Lung microvascular endothelial cell (primary cell): Measurements from ENCODE around the gene FAM13C. TPM values are rescaled to one million over a fixed set of nuclear protein-coding genes. Genes with fewer than 3 reads are reported as not detected.

ENCODE experiments used
- DNase-seq, 2 donors: peaks; one replicate each; pipeline versions ENCODE4 v3.0.0 to v3.0.0-alpha.2; 2010; ENCODE audit warnings: low read depth in 2 of 2
- total RNA-seq: library from RNA; depleted of rRNA; stranded (reverse); fragments of >200 nt; gene quantifications from 2 replicates; pipeline ENCODE4 v1.2.1, GENCODE V29; 2014

Gene FAM13C
- total RNA-seq, 1 donor from 2014 or later = 0.20 TPM

DNA sequence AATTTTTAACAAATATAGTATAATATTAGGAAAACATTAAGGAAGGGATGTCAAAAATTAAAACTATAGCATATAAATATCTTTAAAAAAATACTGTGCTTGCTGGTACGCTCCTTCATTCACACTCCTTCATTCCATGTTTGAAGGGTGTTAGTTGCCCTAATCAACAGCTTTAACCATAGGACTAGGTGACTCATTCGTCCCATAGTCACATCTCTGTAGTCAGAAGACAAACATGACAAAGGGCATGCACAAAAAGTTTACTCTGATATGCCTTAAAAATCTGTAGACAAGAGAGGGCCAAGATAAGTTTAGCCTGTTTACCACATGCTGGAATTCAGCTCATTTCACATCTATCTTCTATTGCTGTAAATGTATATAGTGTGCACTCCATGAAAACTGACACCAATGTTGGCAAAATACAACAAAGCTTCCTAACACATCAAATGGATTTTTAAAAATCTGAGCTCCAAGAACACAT is 646 bp downstream of the FAM13C start:
- no peak for DNase-seq

DNA sequence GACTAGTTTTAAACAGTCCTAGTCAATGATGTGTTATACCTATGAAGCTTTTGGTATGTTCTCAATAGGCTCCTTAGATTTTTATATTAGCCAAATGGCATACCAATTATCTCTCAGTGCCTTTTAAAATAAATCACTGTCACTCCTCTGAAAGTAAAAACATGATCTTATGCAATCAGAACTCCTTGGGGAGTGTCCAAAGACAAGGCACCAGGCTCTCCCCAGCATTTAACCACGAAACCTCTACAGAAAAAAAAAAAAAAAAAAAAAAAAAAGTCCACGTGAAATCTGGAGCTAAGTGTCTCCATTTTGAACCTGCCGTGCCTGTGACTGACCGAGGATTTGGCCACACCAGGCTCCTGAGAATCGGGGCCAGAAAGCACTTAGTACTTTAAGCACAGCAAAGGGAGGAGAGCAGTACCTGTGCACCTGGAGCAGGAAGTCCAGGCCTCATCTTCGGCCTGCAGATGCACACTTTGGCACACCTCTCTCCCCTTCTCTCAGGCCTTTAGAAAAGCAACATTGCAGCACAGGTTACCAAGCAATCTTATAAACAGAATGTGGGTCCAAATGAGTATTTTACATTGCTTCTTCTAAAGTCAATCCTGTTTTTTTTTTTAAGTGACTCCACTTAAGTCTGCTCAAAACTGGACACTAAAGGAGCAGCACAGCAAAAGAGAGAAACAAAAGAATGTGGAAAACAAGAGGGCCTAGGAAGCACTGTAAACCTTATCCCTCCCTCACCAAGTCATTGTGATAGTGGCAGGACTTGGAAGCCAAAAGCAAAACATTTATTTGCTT is 1.5 kb downstream of the FAM13C start:
- DNase-seq = no peak

DNA sequence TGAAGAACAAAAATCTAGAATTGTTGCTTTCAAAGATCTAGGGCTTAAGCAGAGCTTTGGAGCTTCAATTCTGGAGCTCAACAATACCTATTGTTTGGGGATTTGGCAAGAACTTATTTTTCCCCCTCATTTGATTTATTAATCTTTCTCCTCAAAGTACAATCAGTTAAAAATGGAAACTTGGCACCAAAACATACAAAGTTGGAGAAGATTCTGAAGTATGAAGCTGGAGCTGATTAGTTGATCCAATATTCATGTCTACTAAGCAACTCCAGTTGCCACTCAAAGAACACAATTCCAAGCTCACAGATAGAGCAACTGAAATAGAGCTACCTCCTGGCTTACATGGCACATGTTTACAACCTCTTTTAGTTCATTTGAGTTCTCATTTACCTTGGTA is 3.8 kb downstream of the FAM13C start:
- DNase-seq = no peak

DNA sequence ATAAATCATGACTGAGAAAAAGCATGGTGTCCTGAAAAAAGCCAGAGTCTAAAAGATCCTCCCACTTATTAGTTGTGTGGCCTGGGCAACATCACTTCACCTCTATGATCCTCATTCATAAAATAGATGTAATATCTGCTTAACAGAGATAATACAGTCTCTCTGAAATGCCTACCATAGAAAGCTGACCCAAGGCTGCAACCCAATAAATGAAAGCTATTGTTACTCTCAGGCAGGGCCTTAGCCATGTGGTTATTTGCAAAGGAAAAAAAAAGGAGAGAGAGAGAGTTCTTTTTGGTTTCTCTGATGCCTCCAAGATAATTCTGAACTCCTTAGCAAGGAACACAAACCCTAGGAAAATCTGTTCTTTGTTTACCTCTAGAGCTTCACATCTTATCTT is 7.9 kb downstream of the FAM13C start:
- no peak for DNase-seq

DNA sequence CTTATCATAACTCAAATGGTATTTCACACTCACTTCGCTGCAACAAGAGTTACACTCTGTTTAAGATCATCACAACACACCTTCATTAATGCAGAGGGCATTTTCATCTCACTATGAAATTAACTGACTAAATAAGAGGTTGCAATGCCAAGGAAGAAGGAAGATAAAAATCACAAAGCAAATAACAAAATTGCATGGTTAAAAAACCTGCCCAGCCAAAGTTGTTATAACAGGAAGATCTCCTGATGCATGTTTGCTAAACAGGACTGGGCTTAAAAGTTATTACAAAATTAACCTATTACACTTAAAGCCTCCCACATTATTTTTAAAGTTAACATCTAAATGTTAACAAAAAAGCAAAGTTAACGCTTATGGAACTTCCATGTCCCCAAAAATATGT is 11.8 kb downstream of the FAM13C start:
- DNase-seq = no peak

DNA sequence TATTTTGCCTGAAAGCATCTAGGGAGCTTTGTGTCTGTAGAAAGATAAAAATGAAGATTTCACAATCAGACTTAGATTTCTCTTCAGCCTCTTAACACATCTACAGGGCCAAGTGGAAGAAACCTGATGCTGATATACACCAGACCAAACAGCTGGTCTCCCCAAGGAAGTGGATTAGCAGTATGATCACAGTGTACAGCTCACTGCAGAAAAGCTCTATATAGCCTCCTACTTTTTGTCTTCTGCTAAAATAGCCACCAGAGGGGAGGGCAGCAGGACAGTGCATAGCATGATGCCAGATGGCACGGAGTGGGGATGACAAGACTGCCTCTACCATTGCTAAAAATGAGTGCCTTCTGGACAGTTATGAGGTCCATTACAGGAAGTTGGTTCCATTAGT is 16.0 kb downstream of the FAM13C start:
- DNase-seq = no peak

DNA sequence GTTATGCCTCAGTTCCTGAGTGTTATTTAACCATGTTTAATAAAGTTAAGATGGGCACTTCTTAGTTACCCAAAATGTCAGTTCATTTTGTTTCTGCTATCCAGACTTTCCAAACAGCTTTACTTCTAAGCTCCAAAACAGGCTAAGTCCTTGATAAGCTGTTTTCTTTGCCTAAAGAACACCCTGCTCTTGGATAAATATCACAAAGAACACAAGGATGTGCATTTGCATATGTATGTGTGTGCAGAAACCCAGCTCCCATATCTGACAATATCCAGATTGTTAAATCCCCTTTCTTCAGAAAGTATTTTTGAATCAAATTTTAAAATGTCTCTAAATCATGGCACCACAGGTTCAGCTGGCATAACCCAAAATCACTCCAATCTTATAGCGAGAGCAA is 19.6 kb downstream of the FAM13C start:
- DNase-seq = no peak

DNA sequence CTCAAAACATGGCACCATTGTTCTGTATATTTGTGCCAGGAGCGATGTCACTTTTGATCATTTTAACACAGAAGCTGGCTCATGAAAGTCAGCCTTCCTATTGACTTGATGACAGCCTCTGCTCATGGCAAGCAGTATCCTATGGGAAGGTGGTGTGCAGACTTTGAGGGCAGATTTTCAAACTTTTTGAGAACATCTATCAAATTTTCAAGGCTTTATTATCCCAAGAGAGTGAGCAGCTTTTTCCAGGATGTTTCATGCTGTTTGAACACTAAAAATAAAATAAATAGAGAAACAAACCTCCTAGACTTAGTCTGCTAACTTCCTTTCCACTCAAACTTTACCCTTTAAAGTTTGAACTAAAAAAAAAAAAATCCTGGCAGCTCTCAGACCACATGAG is 20.3 kb downstream of the FAM13C start:
- no peak for DNase-seq

DNA sequence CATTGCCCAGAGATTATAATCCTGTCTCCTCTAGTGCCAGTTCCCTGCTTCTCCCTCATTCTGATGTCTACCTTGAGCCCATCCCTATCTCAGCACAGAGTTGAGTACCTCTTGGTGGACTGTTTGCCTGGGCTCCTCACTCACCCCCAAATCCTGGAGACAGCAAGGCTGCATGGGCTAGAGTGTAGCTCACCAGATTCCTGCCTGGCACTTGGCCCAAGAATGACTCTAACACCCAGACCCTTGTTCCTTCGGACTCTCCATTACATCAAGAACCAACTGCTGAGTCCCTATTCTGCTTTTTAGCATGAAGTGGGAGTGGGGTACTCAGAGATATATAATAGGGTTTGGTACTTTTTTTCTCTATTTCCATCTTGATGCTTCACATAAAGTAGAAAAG is 22.1 kb downstream of the FAM13C start:
- DNase-seq = no peak

DNA sequence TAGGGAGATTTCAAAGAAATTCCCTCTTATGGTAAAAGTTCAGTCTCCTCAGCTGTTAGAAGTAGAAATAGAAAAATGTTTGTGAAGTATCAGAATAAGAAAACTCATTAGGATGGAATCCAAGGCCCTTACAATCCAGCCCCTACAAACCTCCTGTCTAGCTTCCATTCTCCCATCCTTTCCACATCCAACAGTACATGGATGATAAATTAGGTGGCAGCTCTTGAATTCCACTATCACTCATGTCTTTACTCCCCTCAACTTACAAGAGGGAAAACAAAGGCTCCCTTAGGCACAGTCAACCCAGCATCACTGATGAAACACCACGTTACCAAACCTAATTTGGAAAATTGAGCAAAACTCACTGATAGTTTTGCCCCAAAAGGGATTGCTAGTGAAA is 23.0 kb downstream of the FAM13C start:
- no peak for DNase-seq

DNA sequence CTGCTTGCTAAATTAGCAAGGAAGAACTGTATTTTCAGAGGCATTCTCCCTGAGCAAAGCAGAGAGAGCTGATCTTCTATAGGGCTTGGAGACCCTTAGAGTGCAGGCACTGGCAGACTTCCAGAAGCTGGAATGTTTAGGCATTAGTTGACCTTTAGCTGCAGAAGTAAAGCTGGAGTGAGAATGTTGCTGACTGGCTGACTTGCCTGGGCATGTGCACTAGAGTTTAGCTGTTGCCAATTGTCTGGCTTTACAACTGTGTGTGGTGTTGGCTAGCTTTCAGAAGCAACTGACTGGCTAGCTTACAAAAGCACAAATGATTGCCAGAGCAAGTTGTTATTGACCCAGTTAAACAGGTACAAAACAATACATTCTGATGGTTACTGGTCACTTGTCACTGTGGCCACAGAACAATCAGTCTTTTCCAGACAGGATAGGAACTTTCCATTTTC is 25.1 kb downstream of the FAM13C start:
- DNase-seq = peak in 1 of 2 donors; percentile 30

DNA sequence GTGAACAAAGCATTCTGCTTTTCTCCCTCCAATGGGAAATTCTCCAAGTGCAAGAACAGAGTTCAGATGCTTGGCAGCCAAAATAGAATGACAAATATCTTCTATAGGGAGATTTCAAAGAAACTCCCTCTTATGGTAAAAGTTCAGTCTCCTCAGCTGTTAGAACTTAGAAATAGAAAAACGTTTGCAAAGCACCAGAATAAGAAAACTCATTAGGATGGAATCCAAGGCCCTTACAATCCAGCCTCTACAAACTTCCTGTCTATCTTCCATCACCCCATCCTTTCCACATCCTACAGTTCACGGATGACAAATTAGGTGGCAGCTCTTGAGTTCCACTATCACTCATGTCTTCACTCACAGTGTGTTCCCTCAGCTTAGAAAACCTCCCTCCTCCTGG is 25.7 kb downstream of the FAM13C start:
- no peak for DNase-seq

DNA sequence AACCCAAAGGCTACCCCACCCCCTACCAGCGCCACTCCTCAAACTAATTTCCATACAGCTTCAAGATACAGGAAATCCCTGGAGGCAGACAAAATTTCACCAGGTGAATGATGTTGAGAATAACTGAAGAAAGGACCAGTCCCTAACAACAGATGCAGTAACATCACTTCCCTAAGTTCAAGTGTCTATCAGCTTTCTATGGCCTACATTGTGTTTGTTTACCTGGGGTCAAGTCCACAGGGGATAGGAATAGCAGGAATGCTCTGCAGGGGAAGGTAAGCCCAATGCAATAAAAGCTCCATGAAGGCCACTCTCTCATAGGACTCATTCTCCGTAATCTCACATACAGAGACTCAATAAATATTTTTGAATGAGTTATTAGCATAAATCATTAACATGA is 26.9 kb downstream of the FAM13C start:
- DNase-seq = no peak

DNA sequence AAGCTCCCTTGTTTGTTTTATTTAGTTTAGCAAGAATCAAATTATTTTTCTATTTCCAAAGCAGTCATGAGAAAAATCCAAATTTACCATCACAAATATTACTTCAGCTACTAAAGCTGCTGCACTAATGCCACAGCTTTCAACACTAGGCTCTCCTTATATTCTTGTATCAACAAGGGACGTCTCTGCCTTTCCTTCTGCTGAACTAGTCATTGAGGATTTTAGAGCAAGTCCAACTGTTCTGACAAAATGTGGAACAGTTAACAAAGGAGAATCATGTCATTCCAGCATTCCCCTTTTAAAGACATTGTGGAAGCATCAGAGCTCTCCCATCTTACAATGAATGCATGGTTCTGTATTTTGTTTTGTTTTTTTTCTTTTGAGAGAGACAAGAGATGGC is 28.6 kb downstream of the FAM13C start:
- DNase-seq = no peak

DNA sequence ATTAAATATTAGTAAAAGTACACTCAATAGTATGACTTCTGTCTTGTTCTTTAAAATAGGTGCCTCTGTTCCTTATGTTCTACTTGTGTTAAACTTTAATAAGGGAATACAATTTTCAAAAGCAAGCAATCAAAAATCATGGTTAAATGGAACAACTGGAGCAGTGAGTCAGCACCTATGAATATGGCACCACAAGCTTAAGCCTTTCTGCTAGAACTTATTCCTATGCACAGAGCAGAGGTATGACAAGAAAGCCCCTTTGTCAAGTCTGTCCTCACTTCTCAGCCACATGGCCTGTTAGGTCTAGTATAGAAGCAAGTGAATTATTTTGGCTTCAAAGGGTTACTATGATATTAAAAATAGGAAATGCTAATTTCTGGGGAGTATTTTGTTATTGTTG is 29.8 kb downstream of the FAM13C start:
- DNase-seq = no peak

DNA sequence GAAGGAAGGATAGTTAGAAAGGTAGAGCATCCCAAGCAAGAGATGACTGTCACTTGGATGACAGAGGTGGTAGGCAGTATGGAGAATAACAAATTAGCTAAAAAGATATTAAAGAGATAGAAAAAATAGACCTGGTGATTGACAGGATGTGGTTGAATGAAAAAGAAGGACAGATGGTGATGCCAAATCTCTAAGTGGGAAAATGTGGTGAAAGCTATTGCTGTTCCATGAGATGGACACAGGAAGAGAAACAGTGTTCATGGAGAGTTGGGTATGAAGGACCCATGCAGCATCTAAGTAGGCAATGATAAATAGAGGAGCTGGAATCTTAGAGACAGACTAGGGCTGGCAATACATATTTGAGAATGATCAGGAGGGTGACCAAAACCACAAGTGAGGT is 30.7 kb downstream of the FAM13C start:
- DNase-seq = no peak

DNA sequence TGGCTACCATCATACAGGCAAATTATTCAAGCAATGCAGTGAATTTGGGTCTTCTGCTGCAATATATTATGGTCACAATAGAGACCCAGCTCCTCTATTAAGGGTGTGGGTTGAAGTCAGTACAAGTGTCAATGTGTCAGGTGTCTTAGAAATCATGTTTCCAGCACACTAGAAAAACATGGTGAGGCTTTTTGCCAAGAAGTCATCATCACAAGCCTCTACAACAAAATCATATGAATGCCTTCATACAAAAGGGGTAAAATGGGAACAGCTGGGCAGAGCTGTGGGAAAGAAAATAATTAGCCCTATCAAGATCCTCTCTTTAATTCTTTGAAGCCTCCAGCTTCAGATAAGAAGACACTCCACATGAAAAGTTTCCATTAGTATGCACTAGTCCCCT is 37.2 kb downstream of the FAM13C start:
- DNase-seq = no peak

DNA sequence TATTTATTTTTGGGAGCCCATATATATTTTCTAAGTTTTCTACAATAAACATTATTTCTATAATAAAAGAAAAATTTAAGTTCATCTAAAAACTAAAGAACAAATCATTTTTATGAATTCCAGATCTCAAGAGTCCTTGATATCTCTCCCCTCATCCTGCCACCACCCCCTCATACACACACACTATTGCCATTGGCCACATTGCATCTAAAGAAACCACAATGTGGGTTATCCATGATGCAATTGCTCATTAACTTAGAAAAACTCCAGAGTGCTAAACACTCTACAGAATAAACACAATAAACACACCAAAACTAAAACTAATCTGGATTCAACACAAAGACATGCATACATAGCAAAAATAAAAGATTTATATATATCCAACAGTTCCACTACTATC is 37.8 kb downstream of the FAM13C start:
- DNase-seq = no peak

DNA sequence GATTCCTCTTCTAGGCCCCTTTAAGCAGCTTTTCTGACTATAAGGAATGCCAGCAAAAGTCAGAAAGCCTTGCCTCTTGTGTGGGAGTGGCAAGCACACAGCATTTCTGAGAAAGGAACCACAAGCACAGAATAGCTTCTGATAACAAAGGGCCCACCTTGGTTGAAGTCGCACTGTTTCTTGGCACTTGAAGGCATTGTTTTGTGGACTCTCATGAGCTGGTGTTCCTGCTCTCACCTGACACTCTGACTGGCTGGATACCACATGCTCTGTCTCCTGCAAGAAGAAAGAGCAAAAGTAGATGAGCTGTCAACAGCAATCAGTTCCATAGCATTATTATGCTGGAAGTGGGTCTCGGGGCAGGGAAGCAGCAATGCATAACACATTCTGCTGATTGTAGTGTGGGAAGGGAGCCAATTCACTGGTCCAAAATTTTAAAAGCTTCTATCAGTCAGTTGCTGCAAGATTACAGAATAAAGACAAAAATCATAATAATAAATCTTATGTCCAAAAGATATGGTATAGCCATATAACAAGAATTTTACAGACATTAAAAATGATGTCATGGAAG is 38.4 kb downstream of the FAM13C start:
- no peak for DNase-seq

DNA sequence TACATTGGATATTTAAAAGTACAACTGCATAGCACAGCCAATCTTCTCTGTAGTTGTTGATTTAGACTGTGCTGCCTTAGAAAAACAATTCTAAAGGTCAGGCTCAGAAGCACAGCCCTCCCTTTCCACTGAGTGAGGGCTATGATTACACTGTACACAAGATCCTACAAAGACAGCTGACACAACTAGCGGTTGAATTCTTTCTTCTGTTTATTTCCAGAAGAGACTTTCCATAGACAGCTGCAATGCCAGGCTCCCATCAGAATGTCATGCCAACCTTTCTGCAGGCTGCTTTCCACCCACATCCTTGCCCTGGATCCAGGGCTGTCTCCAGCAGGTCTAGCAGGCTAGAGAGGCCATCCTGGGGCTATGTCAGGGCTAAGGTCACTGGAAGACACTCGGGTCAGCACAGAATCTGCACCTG is 39.3 kb downstream of the FAM13C start:
- no peak for DNase-seq

DNA sequence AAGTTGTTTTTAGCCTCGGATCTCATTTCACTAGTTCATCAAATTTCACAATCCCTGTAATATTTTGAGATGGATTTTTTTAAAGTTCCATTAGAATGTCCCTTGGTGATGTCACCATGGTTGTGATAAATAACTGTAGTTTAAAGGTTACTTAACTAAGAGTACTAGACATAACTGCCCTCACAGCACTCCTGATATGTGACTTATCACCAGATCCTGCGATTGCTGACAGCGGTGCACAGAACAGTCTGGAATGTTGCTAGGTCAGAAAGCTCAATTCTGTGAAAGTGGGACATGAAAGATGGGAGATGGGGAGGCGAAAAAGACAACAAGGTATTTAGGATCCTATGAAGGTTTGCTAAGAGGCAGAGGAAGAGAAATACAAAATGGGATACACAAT is 40.2 kb downstream of the FAM13C start:
- DNase-seq = no peak

DNA sequence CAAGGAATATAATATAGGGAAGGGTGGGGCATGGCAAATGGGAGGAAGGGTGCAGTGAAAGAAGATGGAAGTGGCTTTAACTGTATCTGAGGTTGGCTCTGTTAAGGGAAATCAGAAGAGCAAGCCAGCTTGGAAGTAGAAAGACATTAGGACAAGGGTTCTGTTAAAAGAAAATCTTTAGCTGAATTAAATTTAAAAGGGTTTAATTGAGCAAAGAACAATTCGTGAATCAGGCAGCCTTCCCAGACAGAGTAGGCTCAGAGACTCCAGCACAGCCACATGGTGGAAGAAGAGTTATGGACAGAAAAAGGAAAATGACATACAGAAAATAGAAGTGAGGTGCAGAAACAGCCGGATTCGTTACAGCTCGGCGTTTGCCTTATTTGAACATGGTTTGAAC is 42.0 kb downstream of the FAM13C start:
- DNase-seq = no peak

DNA sequence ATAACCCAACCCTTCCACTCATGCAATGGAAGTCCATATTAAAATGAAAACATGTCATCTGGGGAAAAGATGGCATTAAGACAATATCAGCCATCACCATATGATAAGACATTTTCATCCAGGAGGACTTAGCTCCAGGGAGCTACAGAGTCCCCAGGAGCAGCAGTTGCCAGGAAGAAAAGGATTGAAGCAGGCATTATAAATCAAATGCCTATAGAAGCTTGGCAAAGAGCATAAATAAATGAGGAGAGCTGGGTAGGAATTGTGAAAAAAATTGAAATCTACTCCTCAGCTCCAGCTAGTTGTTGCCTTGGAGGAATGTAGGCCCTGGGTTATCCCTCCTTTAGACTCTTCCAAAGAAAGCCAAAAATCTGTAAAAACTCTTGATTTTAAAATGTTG is 42.5 kb downstream of the FAM13C start:
- no peak for DNase-seq
